ENCODE measurements around the gene FASN.

FASN gene

GRCh38 chr17:82114447-82114846, 16.4 kb upstream of the FASN start:
- H2AFZ ChIP-seq (ENCODE audit: low read depth): no peak overlapping the region
- no peaks in the 10 kb centered on the region for H3K36me3 ChIP-seq (ENCODE audit: insufficient read depth)
- no peaks in the 10 kb centered on the region for H4K20me1 ChIP-seq (ENCODE audit: insufficient read depth)
- no peaks in the 10 kb centered on the region for H3K79me2 ChIP-seq (ENCODE audit: insufficient read depth, low read depth)
- H3K4me3 ChIP-seq (IDR thresholded peaks at IDR 0.05; ENCODE audit: insufficient read depth, low read depth, low read length): no peak overlapping the region
- no peak overlapping the region for H3K27ac ChIP-seq
- no peak overlapping the region for H3K9ac ChIP-seq
- H3K4me2 ChIP-seq: no peak overlapping the region
- no peaks in the 10 kb centered on the region for H3K27me3 ChIP-seq (ENCODE audit: insufficient read depth, low read depth)
- no peak for TF ChIP-seq CTCF (conservative IDR thresholded peaks at IDR 0.05; ENCODE audit: low read depth, low read length)
- H3K4me1 ChIP-seq (ENCODE audit: low read depth, poor library complexity, severe bottlenecking): no peaks in the 10 kb centered on the region

- Histone ChIP-seq H3K79me2 (ENCODE audit: insufficient read depth, low read depth) (no peaks in the 10 kb centered on the region), H3K4me3 (IDR thresholded peaks at IDR 0.05; ENCODE audit: insufficient read depth, low read depth, low read length) (no peak overlapping the region), H3K27ac (no peak overlapping the region), H3K36me3 (ENCODE audit: insufficient read depth) (no peaks in the 10 kb centered on the region), H3K4me2 (no peak overlapping the region), H2AFZ (ENCODE audit: low read depth) (no peak overlapping the region), H4K20me1 (ENCODE audit: insufficient read depth) (no peaks in the 10 kb centered on the region), H3K27me3 (ENCODE audit: insufficient read depth, low read depth) (no peaks in the 10 kb centered on the region), H3K4me1 (ENCODE audit: low read depth, poor library complexity, severe bottlenecking) (no peaks in the 10 kb centered on the region), H3K9ac (no peak overlapping the region)
- no peak for TF ChIP-seq CTCF (conservative IDR thresholded peaks at IDR 0.05; ENCODE audit: low read depth, low read length)
Measured at GRCh38 chr17:82113941-82114340, 15.9 kb upstream of the FASN start.

- H3K79me2 ChIP-seq (ENCODE audit: insufficient read depth, low read depth): no peaks in the 10 kb centered on the region
- no peak overlapping the region for H3K4me2 ChIP-seq
- H2AFZ ChIP-seq (ENCODE audit: low read depth): no peak overlapping the region
- H3K27me3 ChIP-seq (ENCODE audit: insufficient read depth, low read depth): no peaks in the 10 kb centered on the region
- no peak overlapping the region for H3K4me3 ChIP-seq (IDR thresholded peaks at IDR 0.05; ENCODE audit: insufficient read depth, low read depth, low read length)
- no peak overlapping the region for H3K9ac ChIP-seq
- H3K36me3 ChIP-seq (ENCODE audit: insufficient read depth): no peaks in the 10 kb centered on the region
- H4K20me1 ChIP-seq (ENCODE audit: insufficient read depth): no peaks in the 10 kb centered on the region
- no peaks in the 10 kb centered on the region for H3K4me1 ChIP-seq (ENCODE audit: low read depth, poor library complexity, severe bottlenecking)
- no peak overlapping the region for H3K27ac ChIP-seq
- TF ChIP-seq CTCF (conservative IDR thresholded peaks at IDR 0.05; ENCODE audit: low read depth, low read length): no peak
Measured at GRCh38 chr17:82113422-82113821, 15.4 kb upstream of the FASN start.

- no peaks in the 10 kb centered on the region for H3K4me1 ChIP-seq (ENCODE audit: low read depth, poor library complexity, severe bottlenecking)
- H3K27ac ChIP-seq: no peak overlapping the region
- H2AFZ ChIP-seq (ENCODE audit: low read depth): no peak overlapping the region
- H4K20me1 ChIP-seq (ENCODE audit: insufficient read depth): no peaks in the 10 kb centered on the region
- H3K27me3 ChIP-seq (ENCODE audit: insufficient read depth, low read depth): no peaks in the 10 kb centered on the region
- no peak overlapping the region for H3K4me2 ChIP-seq
- no peaks in the 10 kb centered on the region for H3K36me3 ChIP-seq (ENCODE audit: insufficient read depth)
- H3K79me2 ChIP-seq (ENCODE audit: insufficient read depth, low read depth): no peaks in the 10 kb centered on the region
- no peak overlapping the region for H3K9ac ChIP-seq
- no peak for TF ChIP-seq CTCF (conservative IDR thresholded peaks at IDR 0.05; ENCODE audit: low read depth, low read length)
- H3K4me3 ChIP-seq (IDR thresholded peaks at IDR 0.05; ENCODE audit: insufficient read depth, low read depth, low read length): no peak overlapping the region
Measured at GRCh38 chr17:82112914-82113311, 14.9 kb upstream of the FASN start.

Measured in KMS-11 (cell line).